MM.1S (cell line): ENCODE measurements around the gene MAZ.

Experiments
- CTCF ChIP-seq: fragments of 300-600 bp; sonication (generic); IDR thresholded peaks from 2 replicates; pipeline ENCODE4 v1.5.1; 2016; ENCODE audit warnings: antibody characterized with exemption, low read length, mixed read lengths
- EZH2 ChIP-seq: fragments of 300-600 bp; sonication (generic); optimal IDR thresholded peaks from 2 replicates; pipeline ENCODE3; 2017; ENCODE audit warnings: low read depth, mild to moderate bottlenecking, antibody characterized with exemption, low read length, mixed read lengths

- peak; percentile 56 for TF ChIP-seq CTCF
- no peak for TF ChIP-seq EZH2
These were observed 1.3 kb downstream of the MAZ start for GRCh38 chr16:29807426-29808218.
